H9 (cell line): ENCODE measurements around the gene PRUNE1. TPM values are rescaled to one million over a fixed set of nuclear protein-coding genes. Genes with fewer than 3 reads are reported as not detected.

ENCODE experiments used
- DNase-seq: peaks from one replicate; pipeline ENCODE4 v3.0.0-alpha.2; 2017
- H2AFZ ChIP-seq: one replicate; pipeline ENCODE4 v1.6.1; 2013; ENCODE audit warnings: mild to moderate bottlenecking, low read length, control low read depth, moderate library complexity
- H2AK5ac ChIP-seq: 2 replicates; pipeline ENCODE4 v1.6.1; 2013; ENCODE audit warnings: low read length, control low read depth, mixed read lengths; ENCODE audit not compliant: insufficient read length
- H2BK120ac ChIP-seq: one replicate; pipeline ENCODE4 v1.6.1; 2013; ENCODE audit warnings: low read depth, mild to moderate bottlenecking, low read length, control low read depth, inconsistent platforms; ENCODE audit not compliant: poor library complexity, severe bottlenecking
- H2BK12ac ChIP-seq: 2 replicates; pipeline ENCODE4 v1.6.1; 2013; ENCODE audit warnings: low read length, control low read depth, mixed read lengths, low read depth; ENCODE audit not compliant: insufficient read length
- H2BK15ac ChIP-seq: 2 replicates; pipeline ENCODE4 v1.6.1; 2013; ENCODE audit warnings: low read depth, low read length, control low read depth
- H2BK20ac ChIP-seq: one replicate; pipeline ENCODE4 v1.6.1; 2013; ENCODE audit warnings: low read depth, mild to moderate bottlenecking, low read length, control low read depth, inconsistent platforms; ENCODE audit not compliant: poor library complexity, severe bottlenecking
- H2BK5ac ChIP-seq: 2 replicates; pipeline ENCODE4 v1.6.1; 2013; ENCODE audit warnings: low read length, control low read depth, mixed read lengths; ENCODE audit not compliant: insufficient read length
- H3K14ac ChIP-seq: 2 replicates; pipeline ENCODE4 v1.6.1; 2013; ENCODE audit warnings: low read length, control low read depth; ENCODE audit not compliant: insufficient read depth
- H3K18ac ChIP-seq: 2 replicates; pipeline ENCODE4 v1.6.1; 2013; ENCODE audit warnings: low read depth, mild to moderate bottlenecking, mixed read lengths, low read length, control low read depth; ENCODE audit not compliant: insufficient read length
- H3K23ac ChIP-seq: 2 replicates; pipeline ENCODE4 v1.6.1; 2013; ENCODE audit warnings: low read length, control low read depth, mixed read lengths, low read depth; ENCODE audit not compliant: insufficient read length
- H3K23me2 ChIP-seq: 2 replicates; pipeline ENCODE4 v1.6.1; 2013; ENCODE audit warnings: low read depth, mild to moderate bottlenecking, mixed read lengths, low read length, control low read depth; ENCODE audit not compliant: insufficient read length, poor library complexity, severe bottlenecking
- H3K27ac ChIP-seq: 2 replicates; pipeline ENCODE4 v1.5.1; 2013; ENCODE audit warnings: low read length, control low read depth, mixed read lengths, low read depth; ENCODE audit not compliant: insufficient read length
- H3K27me3 ChIP-seq: 2 replicates; pipeline ENCODE4 v1.6.1; 2013; ENCODE audit warnings: low read length, control low read depth, inconsistent platforms; ENCODE audit not compliant: insufficient read depth
- H3K4ac ChIP-seq: 2 replicates; pipeline ENCODE4 v1.6.1; 2013; ENCODE audit warnings: low read depth, mild to moderate bottlenecking, control low read depth, inconsistent platforms, low read length, moderate library complexity
- H3K4me1 ChIP-seq: 2 replicates; pipeline ENCODE4 v1.6.1; 2013; ENCODE audit warnings: low read length, control low read depth, inconsistent platforms; ENCODE audit not compliant: insufficient read depth
- H3K4me2 ChIP-seq: 2 replicates; pipeline ENCODE4 v1.6.1; 2013; ENCODE audit warnings: low read length, control low read depth, mixed read lengths; ENCODE audit not compliant: insufficient read length, insufficient read depth
- H3K56ac ChIP-seq: 2 replicates; pipeline ENCODE4 v1.6.1; 2013; ENCODE audit warnings: low read depth, mild to moderate bottlenecking, mixed read lengths, low read length, control low read depth; ENCODE audit not compliant: insufficient read length
- H3K79me1 ChIP-seq: 2 replicates; pipeline ENCODE4 v1.6.1; 2013; ENCODE audit warnings: low read depth, mild to moderate bottlenecking, moderate library complexity, low read length, control low read depth, inconsistent platforms; ENCODE audit not compliant: insufficient read depth, poor library complexity, severe bottlenecking
- H3K79me2 ChIP-seq: 2 replicates; pipeline ENCODE4 v1.6.1; 2013; ENCODE audit warnings: low read length, control low read depth, inconsistent platforms; ENCODE audit not compliant: insufficient read depth
- H3K9ac ChIP-seq: 2 replicates; pipeline ENCODE4 v1.6.1; 2013; ENCODE audit warnings: low read length, control low read depth, mixed read lengths; ENCODE audit not compliant: insufficient read length; ENCODE audit errors: extremely low read depth
- H3K9me3 ChIP-seq: one replicate; pipeline ENCODE4 v1.6.1; 2013; ENCODE audit warnings: low read depth, low read length, inconsistent platforms; ENCODE audit not compliant: control insufficient read depth
- H3T11ph ChIP-seq: one replicate; pipeline ENCODE4 v1.6.1; 2013; ENCODE audit warnings: mild to moderate bottlenecking, low read length, control low read depth, inconsistent platforms
- H4K20me1 ChIP-seq: one replicate; pipeline ENCODE4 v1.6.1; 2013; ENCODE audit not compliant: control insufficient read depth, insufficient read length, insufficient read depth
- H4K5ac ChIP-seq: 2 replicates; pipeline ENCODE4 v1.6.1; 2013; ENCODE audit warnings: low read depth, mild to moderate bottlenecking, mixed read lengths, low read length, control low read depth; ENCODE audit not compliant: insufficient read length
- H4K8ac ChIP-seq: replicated peaks from 2 replicates; pipeline ENCODE4 v1.6.1; 2013; ENCODE audit warnings: low read length, control low read depth, mixed read lengths, low read depth; ENCODE audit not compliant: insufficient read length
- H4K91ac ChIP-seq: 2 replicates; pipeline ENCODE4 v1.6.1; 2013; ENCODE audit warnings: low read depth, mild to moderate bottlenecking, moderate library complexity, mixed read lengths, low read length, control low read depth; ENCODE audit not compliant: insufficient read length
- H3K27ac Mint-ChIP-seq, 3 experiments: 2 replicates in 2 of 3; 3 replicates in 1 of 3; pipeline ENCODE4 v1.8.0; 2020 to 2021; ENCODE audit warnings: mixed read lengths in 3 of 3, mild to moderate bottlenecking in 1 of 3, moderate library complexity in 1 of 3
- H3K27me3 Mint-ChIP-seq: 2 replicates; pipeline ENCODE4 v1.8.0; 2021; ENCODE audit warnings: low read depth, mild to moderate bottlenecking, moderate library complexity, mixed read lengths
- H3K36me3 Mint-ChIP-seq, 3 experiments: 2 replicates in 2 of 3; 3 replicates in 1 of 3; pipeline ENCODE4 v1.8.0; 2020 to 2021; ENCODE audit warnings: low read depth in 3 of 3, mixed read lengths in 3 of 3; ENCODE audit not compliant: insufficient read depth in 1 of 3
- H3K4me1 Mint-ChIP-seq, 2 experiments: 2 replicates each; pipeline ENCODE4 v1.8.0; 2020; ENCODE audit warnings: mixed read lengths in 2 of 2
- H3K4me3 Mint-ChIP-seq, 2 experiments: 2 replicates in 1 of 2; 3 replicates in 1 of 2; pipeline ENCODE4 v1.8.0; 2020 to 2021; ENCODE audit warnings: mild to moderate bottlenecking in 2 of 2, mixed read lengths in 2 of 2, moderate library complexity in 1 of 2
- H3K9me3 Mint-ChIP-seq, 2 experiments: 2 replicates in 1 of 2; 3 replicates in 1 of 2; pipeline ENCODE4 v1.8.0; 2020; ENCODE audit warnings: mild to moderate bottlenecking in 2 of 2, mixed read lengths in 2 of 2, moderate library complexity in 1 of 2
- WGBS: extraction: QIAGEN DNeasy Blood & Tissue Kit; methylation state at CpG from one replicate; pipeline ENCODE4 v1.1.7; 2013; ENCODE audit warnings: missing lambda C conversion rate, low lambda C conversion rate, mixed read lengths; ENCODE audit not compliant: insufficient read length; ENCODE audit errors: extremely low coverage; 5-methylcytosine and 5-hydroxymethylcytosine counted together
- total RNA-seq: library from RNA; stranded (reverse); gene quantifications from 2 replicates; pipeline ENCODE4 v1.2.1, GENCODE V29; 2021
- TF ChIP-seq, protein P1 (sequence below): fragments of 200-600 bp; sonication (generic); conservative IDR thresholded peaks from 3 replicates; pipeline ENCODE4 v1.8.0; 2021; ENCODE audit warnings: antibody characterized with exemption, mild to moderate bottlenecking

PRUNE1 gene
- total RNA-seq, 1 experiment from 2014 or later: 22.3 TPM

DNA sequence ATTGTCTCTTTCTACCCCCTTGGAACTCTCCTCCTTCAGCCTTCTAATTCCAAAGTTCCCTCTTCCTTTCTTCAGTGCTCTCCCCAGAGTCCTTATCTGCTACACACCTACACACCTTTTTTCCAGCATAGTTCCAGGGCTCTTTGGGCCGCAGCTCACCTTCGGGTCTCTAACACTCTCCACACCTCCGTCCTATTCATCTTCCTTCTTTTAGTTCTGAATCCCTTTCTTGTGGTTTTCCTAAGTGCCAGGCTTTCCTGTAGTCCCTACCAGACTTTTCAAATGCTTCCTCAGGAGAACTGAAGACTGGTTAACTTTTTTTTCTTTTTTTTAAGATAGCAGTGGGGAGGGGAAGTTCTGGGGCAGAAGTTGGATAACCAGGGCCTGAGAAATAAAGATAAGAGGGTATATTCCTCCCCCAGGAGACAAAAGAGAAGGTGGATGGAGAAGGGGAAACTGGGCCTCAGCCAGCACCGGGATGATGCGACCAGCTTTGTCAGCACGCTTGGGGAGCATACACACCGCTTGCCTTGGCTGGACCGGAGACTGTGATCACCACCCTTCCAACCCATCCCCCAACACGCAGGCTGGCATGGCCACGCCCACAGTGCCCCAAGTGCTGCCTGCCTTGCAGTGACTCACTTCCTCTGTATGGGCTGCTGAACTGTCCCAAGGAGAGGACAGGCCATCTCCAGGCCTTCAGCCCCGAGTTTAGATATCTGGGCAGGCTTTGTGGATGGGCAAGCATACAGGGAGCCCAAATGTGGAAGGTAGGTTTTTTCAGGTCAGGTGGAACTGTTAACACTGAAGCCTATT lies 31.2 kb upstream of the PRUNE1 start:
- H2BK20ac ChIP-seq: no peak overlapping the region
- H2AK5ac ChIP-seq: no peak overlapping the region
- H4K8ac ChIP-seq: no peak overlapping the region
- no peak overlapping the region for H3K9ac ChIP-seq
- H2BK5ac ChIP-seq: no peak overlapping the region
- no peak overlapping the region for H4K5ac ChIP-seq
- no peak overlapping the region for H3K4me2 ChIP-seq
- H3T11ph ChIP-seq: no peak overlapping the region
- no peak overlapping the region for H2AFZ ChIP-seq
- H4K20me1 ChIP-seq: no peaks in the 10 kb centered on the region
- H3K27me3 ChIP-seq: no peaks in the 10 kb centered on the region
- WGBS: no CpG with 5 or more reads among the region's 11 CpGs
- no peaks in the 10 kb centered on the region for H3K27me3 Mint-ChIP-seq
- peaks cover 16% of the 10 kb centered on the region; the same call in 1 of the 2 replicates for H3K79me2 ChIP-seq
- H3K18ac ChIP-seq: peak overlapping the region; percentile 15
- H3K4ac ChIP-seq: no peak overlapping the region
- no peak overlapping the region for H3K23ac ChIP-seq
- H4K91ac ChIP-seq: no peak overlapping the region
- H3K4me1 ChIP-seq: peaks cover 25% of the 10 kb centered on the region
- H3K9me3 ChIP-seq: no peaks in the 10 kb centered on the region
- H3K23me2 ChIP-seq: peaks cover 12% of the 10 kb centered on the region
- no peak overlapping the region for H3K56ac ChIP-seq
- peak overlapping the region; percentile 78 to 84 for H3K4me3 Mint-ChIP-seq
- no peak overlapping the region for H2BK15ac ChIP-seq
- H3K27ac ChIP-seq: no peak overlapping the region
- H2BK12ac ChIP-seq: no peak overlapping the region
- H3K14ac ChIP-seq: no peak overlapping the region
- no peaks in the 10 kb centered on the region for H3K9me3 Mint-ChIP-seq
- no peaks in the 10 kb centered on the region for H3K79me1 ChIP-seq
- peaks cover 2 to 4% (median 2%) of the 10 kb centered on the region in 3 experiments; a peak in 2 of 7 replicates for H3K36me3 Mint-ChIP-seq
- H2BK120ac ChIP-seq: no peak overlapping the region
- peak overlapping the region; percentile 33 to 93 (median 59); a peak in 4 of 7 replicates for H3K27ac Mint-ChIP-seq
- peak; percentile 86 for DNase-seq
- H3K4me1 Mint-ChIP-seq: peaks cover 57 to 58% of the 10 kb centered on the region in 2 experiments
- TF ChIP-seq, protein P1, sequence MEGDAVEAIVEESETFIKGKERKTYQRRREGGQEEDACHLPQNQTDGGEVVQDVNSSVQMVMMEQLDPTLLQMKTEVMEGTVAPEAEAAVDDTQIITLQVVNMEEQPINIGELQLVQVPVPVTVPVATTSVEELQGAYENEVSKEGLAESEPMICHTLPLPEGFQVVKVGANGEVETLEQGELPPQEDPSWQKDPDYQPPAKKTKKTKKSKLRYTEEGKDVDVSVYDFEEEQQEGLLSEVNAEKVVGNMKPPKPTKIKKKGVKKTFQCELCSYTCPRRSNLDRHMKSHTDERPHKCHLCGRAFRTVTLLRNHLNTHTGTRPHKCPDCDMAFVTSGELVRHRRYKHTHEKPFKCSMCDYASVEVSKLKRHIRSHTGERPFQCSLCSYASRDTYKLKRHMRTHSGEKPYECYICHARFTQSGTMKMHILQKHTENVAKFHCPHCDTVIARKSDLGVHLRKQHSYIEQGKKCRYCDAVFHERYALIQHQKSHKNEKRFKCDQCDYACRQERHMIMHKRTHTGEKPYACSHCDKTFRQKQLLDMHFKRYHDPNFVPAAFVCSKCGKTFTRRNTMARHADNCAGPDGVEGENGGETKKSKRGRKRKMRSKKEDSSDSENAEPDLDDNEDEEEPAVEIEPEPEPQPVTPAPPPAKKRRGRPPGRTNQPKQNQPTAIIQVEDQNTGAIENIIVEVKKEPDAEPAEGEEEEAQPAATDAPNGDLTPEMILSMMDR: no peak
